ENCODE measurements around the gene SAMD10.

Gene SAMD10

DNA sequence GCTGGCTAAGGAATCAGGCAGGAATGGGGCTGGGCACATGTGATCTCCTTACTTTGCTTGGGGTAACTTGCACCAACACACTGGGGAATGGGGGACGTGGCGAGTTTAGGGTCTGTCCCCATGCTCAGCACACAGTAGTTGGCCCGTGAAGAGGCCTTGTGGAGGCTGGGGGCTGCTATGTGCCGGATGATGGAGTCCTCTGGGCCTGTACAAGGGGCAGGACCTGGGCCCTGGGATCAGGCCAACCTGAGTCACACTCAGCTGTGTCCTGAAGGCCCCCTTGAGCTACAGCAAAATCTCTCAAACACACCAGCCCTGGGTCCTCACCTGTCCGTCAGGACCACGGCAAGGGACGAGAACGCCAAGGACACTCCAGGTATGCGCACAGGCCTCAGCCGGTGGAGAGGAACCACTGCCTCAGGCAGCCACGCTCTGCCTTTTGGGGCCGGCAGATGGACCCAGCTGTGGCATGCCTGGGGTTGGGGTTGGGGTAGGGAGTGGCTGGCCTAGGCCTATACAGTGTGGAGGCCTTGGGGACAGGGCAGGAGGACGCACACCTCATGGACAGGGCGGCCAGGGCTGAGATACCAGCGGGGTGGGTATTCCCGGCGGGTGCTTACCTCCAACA is 34.3 kb downstream of the SAMD10 start:
- TF ChIP-seq GATA2 (IDR thresholded peaks at IDR 0.05; ENCODE audit: low read depth, low read length) (no peak), GATA3 (IDR thresholded peaks at IDR 0.05; ENCODE audit: low read depth, low read length) (no peak)

DNA sequence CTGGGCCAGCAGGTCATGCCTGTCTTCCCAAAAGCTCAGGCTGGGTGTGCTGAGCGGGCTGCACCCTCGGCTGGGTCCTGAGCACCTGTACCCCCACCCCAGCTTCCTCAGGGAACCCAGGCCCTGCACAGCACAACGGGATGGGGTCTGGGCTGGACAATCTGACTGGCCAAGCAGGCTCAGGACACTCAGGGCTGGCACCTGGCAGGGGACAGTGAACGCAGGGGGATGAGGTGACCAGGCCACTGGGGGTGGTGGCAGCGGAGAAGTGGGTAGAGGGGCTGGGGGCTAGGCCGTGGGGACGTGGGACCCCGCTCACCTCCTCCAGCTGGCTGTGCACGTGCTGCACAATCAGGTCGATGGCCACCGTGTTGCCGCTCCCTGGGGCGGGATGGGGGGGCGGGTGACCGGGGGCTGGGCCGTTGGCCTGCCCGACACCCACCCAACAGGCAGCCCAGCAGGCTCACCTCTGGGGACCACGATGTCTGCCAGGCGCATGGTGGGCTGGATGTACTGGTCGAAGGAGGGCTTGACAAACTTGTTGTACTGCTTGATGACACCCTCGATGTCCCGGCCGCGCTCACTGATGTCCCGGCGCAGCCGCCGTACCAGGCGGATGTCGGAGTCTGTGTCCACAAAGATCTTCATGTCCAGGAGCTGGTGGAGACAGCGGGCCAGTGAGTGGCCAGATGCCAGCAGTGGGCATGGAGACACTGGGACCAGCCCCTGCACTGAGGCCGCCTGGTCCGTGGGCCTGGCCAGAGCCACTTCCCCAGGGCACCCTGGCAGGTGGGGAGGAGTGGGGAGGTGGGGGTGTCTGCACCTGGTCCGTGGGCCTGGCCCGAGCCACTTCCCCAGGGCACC is 35.1 kb downstream of the SAMD10 start:
- TF ChIP-seq GATA3 (IDR thresholded peaks at IDR 0.05; ENCODE audit: low read depth, low read length): no peak
- TF ChIP-seq GATA2 (IDR thresholded peaks at IDR 0.05; ENCODE audit: low read depth, low read length): no peak

DNA sequence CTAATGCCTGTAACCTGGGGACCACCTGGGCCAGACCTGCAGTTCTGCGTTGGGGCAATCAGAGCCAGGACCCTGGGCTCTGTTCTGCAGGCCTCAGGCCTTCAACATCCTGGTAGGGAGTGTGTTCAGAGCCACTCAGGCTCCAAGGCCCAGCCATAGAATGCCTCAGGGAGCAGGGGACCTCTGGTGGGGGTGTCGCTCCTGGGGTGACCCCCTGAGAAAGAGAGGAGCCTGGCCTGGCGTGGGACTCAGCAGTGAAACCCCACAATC is 35.7 kb downstream of the SAMD10 start:
- TF ChIP-seq GATA2 (IDR thresholded peaks at IDR 0.05; ENCODE audit: low read depth, low read length) (no peak), GATA3 (IDR thresholded peaks at IDR 0.05; ENCODE audit: low read depth, low read length) (no peak)

DNA sequence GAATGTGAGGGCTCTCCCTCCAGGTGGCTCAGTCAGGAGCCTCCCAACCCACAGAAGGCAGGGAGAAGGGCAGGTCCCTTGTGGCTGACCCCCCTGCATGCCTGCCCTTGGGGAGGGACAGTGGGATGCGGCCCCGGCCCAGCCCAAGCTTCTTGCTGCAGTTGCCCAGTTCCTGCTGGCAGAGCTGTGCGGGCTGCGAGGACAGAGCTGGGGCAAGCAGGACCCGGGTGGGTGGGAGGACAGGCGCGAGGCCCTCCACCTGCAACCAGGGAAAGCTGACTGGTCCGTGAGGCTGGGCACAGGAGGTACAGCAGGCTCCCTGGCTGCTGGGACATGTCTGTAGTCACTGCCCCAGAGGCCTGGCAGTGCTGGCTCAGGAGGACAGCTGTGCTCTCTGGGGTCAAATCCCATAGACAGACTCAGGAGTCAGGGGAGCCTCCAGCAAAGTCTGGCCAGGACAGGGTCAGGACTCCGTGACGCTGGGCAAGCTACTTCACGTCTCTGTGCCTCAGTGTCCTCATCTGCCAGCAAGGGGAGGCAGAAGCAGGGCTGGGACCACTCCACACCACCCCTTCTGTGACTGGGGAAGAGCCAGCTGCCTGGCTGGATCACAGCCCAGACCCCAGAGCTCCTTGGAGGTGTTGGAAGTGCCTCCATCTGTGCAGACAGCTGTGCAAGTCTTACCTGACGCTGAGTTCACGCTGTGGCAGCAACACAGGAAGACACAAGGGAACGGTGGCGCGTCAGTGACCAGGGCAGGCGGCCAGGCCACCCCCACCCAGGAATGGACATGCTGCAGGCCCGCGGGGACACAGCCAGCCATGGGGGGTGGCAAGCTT is 36.3 kb downstream of the SAMD10 start:
- TF ChIP-seq GATA2 (IDR thresholded peaks at IDR 0.05; ENCODE audit: low read depth, low read length): no peak
- no peak for TF ChIP-seq GATA3 (IDR thresholded peaks at IDR 0.05; ENCODE audit: low read depth, low read length)

DNA sequence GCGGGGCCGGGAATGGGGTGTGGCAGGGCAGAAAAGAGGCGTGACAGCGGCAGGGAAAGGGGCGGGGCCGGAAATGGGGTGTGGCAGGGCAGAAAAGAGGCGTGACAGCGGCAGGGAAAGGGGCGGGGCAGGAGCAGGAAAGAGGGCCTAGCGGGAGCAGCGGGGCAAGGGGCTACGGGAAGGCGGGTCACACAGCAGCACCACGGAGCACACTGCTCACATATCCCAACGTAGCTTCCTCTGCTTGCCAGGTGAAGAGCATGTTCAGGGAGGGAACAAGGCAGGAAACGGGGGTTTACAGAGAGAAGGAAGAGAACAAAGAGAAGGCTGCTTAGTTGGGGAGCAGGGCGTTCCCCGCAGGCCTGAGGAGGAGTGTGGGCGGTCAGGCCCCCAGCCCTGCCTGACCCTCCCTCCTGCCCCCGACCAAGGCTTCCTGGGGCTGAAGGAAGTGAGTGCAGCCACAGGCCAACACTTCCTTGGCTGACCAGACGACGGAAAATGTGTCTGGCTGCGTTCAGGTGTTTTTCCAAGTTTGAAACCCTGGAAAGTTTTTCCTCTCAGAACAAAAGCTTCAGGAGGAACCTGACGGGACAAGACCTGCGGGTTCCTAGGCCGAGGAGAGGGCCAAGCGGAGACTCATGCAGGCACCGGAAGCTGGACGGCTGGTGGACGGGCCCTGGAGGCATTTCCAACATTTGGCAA is 37.0 kb downstream of the SAMD10 start:
- TF ChIP-seq GATA3 (IDR thresholded peaks at IDR 0.05; ENCODE audit: low read depth, low read length) (no peak), GATA2 (IDR thresholded peaks at IDR 0.05; ENCODE audit: low read depth, low read length) (no peak)

DNA sequence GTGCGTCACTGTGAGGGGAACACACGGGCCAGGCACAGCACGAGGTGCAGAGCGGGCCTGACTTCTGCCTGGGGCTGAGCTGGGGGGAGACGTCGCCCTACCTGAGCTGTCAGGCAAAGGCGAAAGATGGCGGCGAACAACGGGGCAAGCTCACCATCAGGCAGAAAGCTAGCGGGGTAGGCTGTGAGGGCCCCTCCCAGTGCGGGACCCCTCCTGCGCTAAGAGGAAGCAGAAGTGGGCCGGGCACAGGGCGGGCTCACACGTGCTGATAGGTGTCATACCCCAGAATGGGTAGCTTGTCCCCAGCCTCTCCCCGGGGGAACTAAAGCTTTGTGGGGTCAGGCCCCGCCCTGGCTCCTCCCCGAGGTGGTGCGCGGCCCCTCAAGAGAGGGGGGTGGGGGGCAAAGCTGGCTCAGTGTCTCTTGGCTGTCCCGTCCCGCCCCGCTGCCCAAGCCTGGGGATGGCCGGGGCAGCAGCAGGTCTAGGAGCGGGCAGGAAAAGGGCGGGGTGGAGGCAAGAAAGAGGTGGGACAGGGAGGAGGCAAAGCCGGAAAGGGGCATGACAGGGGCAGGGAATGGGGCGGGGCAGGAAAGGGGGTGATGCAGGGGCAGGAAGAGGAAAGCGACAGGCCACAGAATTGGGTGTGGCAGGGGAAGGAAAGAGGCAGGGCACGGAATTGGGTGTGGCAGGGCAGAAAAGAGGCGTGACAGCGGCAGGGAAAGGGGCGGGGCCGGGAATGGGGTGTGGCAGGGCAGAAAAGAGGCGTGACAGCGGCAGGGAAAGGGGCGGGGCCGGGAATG is 38.0 kb downstream of the SAMD10 start:
- TF ChIP-seq GATA2 (IDR thresholded peaks at IDR 0.05; ENCODE audit: low read depth, low read length): no peak

DNA sequence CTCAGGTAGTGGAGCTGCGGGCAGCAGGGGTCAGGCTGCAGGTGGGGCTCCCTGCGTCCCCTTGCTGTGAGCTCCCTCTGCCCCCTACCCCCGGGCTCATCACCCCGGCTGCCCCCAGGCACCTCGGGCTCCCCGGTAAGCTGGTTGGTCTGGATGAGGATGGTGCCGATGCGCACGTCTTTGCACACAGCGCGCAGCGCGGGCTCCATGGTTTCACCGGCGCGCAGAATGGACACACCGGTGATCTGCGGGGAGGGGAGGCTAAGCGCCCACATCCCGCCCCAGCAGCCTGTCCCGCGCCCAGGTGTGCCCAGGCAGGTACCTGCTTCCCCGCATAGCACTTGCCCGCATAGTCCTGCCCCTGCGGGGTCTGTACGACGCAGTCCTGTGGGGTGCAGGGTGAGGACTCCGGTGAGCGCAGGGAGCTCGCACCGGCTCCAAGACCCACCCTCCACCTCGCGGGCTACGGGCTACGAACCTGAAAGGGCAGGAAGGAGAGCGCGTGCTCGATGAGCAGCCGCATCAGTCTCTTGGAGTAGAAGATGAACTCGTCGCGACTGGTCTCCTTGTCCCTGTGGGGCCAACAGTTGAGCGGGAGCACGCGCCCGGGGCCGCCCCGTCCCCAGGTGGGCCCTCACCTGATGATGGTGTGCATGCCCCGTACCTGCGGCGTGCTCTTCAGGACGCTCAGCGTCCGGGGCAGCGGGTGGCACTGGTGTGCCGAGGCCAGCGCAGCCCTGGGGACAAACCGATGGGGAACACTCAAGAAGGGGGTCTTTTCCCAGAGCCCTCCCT is 38.8 kb downstream of the SAMD10 start:
- no peak for TF ChIP-seq GATA3 (IDR thresholded peaks at IDR 0.05; ENCODE audit: low read depth, low read length)
- TF ChIP-seq GATA2 (IDR thresholded peaks at IDR 0.05; ENCODE audit: low read depth, low read length): no peak

DNA sequence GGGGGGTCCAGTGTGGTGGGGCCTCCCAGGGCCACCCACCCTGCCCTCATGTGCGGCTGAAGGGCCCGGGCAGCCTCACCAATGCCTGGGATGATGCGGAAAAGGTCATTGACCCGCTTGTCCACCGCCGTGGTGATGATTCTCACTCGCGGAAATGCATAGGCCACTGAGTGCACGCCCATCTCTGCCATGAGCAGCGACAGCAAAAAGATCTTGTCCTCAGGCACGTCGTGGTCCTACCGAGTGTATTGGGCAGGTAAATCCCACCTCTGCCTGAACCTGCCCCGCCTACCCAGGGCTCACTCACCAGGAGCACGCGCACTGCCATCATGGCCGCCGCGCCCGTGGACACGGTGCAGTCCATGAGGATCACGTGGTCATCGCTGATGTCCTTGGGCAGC is 39.4 kb downstream of the SAMD10 start:
- no peak for TF ChIP-seq GATA3 (IDR thresholded peaks at IDR 0.05; ENCODE audit: low read depth, low read length)
- no peak for TF ChIP-seq GATA2 (IDR thresholded peaks at IDR 0.05; ENCODE audit: low read depth, low read length)

DNA sequence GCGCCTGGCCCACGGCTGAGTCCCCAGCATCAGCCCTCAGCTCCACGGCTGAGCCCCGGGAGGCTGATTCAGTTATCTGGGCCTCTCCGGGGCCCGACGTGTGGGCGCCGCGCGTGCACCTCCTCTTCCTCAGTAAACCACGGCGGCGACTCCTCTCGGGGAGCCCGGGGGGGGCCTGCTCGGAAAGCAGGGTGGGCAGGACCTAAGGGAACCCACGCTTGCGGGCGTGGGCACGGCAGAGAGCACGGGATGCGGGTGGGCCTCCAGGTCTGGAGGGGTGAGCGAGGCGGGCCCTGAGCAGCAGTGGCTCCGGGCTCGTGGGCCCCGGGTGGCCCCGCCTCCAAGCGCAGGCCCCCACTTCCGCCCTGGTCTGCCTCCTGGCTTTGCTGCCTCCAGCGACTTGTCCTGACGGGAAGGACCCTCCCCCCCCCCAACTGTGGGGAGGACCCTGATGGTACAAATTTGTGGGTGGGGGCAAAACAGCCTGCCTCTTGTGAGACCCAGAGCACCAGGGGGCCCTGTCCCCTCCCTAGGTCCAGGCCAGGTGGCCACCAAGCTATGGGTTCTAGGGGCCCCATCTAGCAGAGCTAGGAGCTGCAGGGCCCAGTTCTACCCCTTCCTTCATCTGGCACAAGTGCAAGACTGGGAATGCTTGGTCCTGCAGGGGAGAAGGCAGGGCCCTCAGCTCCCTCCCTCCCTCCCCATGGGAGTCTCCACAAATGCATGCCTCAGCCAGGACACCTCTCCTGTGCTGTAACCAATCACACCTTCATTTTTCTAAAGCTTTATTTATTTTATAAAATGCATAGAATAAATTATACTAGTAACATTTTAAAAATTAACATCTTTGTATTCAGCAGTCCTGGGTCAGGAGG is 40.1 kb downstream of the SAMD10 start:
- TF ChIP-seq GATA3 (IDR thresholded peaks at IDR 0.05; ENCODE audit: low read depth, low read length): no peak

DNA sequence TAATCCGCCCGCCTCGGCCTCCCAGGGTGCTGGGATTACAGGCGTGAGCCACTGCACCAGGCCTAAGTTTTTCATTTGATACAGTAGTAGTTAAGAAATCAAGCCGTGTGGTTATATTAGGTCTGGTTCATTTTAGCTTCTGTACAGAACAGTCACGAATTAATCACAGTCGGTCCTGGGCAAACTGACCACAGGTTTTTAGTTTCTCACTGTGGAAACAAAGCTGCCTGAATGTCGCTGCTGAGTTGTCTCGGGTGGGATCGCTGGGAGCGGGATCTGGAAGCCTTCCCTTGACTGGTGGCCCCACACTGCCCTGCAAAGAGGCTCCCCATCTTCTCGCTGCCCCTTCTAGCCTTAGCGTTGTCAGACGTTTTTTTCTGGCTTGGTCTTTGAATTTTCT is 41.8 kb downstream of the SAMD10 start:
- TF ChIP-seq GATA3 (IDR thresholded peaks at IDR 0.05; ENCODE audit: low read depth, low read length) (no peak), GATA2 (IDR thresholded peaks at IDR 0.05; ENCODE audit: low read depth, low read length) (no peak)

DNA sequence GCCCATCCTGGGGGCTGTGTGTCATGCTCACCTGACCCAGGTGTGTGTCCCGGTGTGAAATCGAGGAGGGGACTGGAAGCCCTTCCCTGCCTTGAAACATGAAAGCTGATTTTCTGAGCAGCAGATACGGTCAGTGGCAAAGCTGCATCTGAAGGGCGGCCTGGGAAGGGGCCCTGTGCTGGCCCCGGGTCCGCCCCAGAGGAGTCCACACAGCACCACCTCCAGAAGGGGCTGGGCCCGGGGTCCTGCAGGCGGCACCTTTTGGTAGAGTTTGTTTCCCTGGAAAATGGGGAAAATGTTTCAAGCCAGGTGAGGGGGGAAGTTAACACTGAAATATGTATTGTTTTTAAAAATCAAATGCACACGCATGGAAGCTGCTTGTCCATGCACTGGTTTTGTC is 44.0 kb downstream of the SAMD10 start:
- no peak for TF ChIP-seq GATA3 (IDR thresholded peaks at IDR 0.05; ENCODE audit: low read depth, low read length)
- TF ChIP-seq GATA2 (IDR thresholded peaks at IDR 0.05; ENCODE audit: low read depth, low read length): no peak

Measured in SH-SY5Y (cell line).